Sigmoid colon (tissue), 4 donors: ENCODE results near the gene ZNF462.

Experiments
- POLR2A ChIP-seq, 2 donors: fragments of 450-650 bp; IDR thresholded peaks; one replicate each; pipeline ENCODE4 v1.6.1; 2016; ENCODE audit warnings: antibody characterized with exemption in 2 of 2, mild to moderate bottlenecking in 2 of 2, moderate library complexity in 2 of 2
- POLR2AphosphoS5 ChIP-seq, 4 donors: sonication (generic); formaldehyde crosslinking; IDR thresholded peaks; one replicate each; pipeline ENCODE4 v1.6.1; 2017; ENCODE audit warnings: antibody characterized with exemption in 4 of 4
- TF ChIP-seq, protein P1 (sequence below), 4 experiments: fragments of 450-650 bp in 3 of 4; fragments of 200-600 bp in 1 of 4; IDR thresholded peaks; one replicate each; pipeline ENCODE4 v1.5.1; 2016 to 2019; ENCODE audit warnings: antibody characterized with exemption in 4 of 4, mild to moderate bottlenecking in 3 of 4, moderate library complexity in 2 of 4

DNA sequence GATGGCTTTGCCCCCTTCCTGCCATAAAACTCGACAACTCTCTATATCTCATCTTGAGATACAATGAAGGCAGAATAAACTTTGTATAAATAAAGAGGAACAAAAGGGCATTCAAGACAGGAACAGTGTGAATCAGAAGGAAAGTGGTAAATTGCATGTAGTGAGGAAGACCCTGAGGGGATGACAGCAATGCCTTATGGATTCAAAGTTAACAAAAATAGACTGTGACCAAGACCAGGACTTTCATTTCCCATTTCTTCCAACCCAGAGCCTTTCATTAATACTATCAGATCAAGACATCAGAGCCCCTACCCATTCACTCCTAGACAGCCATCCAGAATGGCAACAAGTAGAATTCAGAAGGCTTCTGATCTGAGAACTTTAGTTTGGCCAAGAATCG lies 46.4 kb upstream of the ZNF462 start:
- TF ChIP-seq POLR2A (IDR thresholded peaks at IDR 0.05) (no peak), POLR2AphosphoS5 (IDR thresholded peaks at IDR 0.05) (no peak)
- TF ChIP-seq, protein P1, sequence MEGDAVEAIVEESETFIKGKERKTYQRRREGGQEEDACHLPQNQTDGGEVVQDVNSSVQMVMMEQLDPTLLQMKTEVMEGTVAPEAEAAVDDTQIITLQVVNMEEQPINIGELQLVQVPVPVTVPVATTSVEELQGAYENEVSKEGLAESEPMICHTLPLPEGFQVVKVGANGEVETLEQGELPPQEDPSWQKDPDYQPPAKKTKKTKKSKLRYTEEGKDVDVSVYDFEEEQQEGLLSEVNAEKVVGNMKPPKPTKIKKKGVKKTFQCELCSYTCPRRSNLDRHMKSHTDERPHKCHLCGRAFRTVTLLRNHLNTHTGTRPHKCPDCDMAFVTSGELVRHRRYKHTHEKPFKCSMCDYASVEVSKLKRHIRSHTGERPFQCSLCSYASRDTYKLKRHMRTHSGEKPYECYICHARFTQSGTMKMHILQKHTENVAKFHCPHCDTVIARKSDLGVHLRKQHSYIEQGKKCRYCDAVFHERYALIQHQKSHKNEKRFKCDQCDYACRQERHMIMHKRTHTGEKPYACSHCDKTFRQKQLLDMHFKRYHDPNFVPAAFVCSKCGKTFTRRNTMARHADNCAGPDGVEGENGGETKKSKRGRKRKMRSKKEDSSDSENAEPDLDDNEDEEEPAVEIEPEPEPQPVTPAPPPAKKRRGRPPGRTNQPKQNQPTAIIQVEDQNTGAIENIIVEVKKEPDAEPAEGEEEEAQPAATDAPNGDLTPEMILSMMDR (IDR thresholded peaks at IDR 0.05) = no peak
